NCI-H226 (cell line): ENCODE results near the gene OMP.
A peak's percentile ranks its signal among the peaks of the same experiment; 100 is the strongest.

Source experiments
- DNase-seq: peaks from one replicate; pipeline ENCODE4 v3.0.0-alpha.2; 2015

The OMP gene

DNA sequence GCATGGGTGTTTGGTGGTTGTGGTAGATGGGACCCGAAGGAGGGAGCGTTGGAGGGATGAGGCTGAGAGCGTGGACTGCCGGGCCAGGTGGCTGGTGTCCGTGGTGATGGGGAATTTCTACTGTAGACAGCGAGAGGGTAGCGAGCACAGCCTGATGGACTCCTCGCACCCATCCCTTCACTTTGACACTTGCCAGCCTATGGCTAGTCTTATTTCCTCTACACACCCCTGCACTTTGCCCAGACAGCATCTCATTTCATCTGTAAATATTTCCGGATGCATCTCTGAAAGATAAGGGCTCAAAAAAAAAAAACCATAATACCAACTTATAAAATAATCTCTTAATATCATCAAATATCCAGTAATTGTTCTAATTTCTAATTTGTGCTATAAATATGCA is 5.8 kb downstream of the OMP start:
- DNase-seq: no peak

DNA sequence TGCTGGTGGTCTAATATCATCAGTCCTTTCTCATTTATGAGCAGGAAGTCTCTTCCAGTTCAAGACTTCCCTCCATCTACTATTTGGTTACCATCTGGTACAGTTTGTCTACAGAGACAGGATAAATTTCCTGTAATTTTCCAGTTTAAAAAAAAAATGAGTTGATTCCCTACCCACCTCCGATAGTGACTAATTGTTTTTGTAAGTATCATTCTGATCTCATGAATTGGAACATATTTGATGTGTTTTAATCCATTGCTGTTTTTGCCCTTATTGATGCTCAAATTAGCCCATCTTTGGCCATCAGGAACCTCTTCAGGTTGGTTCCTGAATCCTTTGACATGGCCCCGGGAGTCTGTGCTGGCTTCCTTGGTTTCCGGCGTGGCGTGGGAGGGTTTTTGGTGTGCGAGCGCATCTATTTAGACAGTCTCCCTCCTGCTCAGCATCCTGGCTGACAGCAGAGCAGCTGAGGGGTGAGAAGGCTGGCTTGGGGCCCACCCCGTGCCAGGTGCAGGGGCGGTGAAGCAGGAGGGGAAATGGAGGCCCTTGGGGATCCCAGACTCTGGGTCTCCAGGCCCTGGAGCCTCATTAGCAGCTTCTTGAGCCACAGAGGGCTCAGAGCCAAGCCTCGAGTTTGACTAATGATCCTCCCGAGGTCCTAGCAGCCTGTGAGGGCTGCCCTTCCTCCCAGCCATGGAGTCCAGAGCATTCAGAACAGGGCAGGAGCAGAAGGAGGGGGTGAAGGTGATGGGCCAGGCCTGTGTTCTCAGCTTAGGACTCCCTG is 6.8 kb downstream of the OMP start:
- peak; percentile 58 for DNase-seq

DNA sequence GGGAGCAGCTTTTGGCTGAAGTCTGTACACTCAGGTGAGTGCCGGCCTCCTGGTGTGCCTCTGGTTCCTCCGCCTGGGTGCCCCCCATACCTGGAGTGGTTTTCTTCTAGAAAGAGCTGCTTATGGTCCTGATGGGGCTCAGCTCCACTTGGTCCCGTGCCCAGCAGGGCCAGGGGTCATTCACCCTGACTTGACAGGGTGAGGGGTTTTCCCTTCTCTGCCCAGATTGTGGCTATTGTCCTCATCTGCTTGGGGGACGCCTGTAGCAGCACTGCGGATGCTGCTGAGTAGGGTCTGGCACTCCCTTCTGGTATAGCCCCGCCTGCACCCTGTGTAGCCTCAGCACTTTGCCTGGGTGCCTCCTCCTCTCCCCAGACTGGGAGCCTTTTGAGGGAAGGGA is 8.2 kb downstream of the OMP start:
- no peak for DNase-seq

DNA sequence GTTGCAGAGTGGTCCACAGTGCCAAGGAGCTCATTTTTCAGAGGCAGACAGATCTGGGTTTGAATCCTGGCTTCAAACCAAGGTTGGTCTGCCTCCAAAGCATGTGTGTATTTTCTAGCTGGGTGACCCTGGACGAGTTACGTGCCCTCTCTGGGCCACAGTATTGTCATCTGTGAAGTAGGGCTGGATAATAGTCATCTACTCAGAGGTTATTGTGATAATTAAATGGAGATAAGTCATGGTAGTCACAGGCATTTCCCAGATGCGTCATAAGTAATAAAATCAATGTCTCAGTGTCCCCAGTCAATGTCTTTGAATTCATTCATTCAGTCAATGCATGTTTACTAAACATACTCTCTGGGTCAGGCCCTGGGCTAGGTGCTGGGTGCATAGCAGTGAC is 8.6 kb downstream of the OMP start:
- no peak for DNase-seq

DNA sequence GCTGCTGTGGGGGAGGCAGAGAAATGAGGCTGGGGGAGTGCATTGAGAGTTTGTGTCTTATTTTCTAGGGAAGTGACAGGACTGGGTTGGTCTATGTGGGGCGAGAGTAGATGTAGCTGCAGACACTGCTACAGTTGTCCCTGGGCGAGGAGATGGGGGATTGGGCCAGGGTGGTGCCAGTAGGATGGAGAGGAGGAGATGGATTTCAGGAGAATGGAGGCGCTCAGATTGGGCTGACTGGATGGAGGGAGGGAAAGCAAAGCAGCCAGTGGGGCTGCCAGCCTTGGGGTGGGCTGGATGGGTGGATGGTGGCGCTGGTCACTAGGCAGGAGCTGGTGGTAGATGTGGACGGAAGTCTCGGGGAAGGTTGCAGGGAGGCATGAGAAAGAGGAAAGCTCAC is 9.3 kb downstream of the OMP start:
- DNase-seq: no peak

DNA sequence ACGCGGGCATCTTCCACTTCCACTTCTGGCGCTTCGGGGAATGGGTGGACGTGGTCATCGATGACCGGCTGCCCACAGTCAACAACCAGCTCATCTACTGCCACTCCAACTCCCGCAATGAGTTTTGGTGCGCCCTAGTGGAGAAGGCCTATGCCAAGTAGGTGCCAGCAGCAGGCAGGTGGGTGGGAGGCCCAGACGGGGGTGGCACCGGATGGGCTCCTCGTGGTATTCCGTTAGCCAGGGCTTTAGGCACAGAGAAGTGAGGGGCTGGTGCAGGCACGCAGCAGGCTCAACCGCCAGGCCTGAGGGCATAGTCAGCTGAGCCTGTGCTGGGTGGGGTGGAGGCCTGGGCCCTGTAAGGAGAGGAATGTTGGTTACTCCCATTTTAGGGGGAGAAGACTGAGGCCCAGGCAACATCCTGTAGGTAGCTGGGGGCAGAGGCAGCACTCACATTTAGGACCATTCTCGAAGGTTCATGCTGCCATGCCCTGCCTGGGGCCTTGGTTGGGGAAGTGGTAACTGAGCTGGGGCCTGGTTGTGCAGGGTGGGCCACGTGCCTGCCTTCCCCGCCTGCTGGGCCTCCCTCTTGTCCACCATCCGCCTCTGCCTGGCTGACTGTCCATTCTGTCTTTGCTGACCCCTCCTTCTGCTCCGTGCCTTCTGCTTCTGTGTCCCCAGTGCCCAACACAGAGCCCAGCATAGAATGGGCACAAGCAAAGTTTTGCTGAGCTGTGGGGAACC is 10.2 kb downstream of the OMP start:
- no peak for DNase-seq

DNA sequence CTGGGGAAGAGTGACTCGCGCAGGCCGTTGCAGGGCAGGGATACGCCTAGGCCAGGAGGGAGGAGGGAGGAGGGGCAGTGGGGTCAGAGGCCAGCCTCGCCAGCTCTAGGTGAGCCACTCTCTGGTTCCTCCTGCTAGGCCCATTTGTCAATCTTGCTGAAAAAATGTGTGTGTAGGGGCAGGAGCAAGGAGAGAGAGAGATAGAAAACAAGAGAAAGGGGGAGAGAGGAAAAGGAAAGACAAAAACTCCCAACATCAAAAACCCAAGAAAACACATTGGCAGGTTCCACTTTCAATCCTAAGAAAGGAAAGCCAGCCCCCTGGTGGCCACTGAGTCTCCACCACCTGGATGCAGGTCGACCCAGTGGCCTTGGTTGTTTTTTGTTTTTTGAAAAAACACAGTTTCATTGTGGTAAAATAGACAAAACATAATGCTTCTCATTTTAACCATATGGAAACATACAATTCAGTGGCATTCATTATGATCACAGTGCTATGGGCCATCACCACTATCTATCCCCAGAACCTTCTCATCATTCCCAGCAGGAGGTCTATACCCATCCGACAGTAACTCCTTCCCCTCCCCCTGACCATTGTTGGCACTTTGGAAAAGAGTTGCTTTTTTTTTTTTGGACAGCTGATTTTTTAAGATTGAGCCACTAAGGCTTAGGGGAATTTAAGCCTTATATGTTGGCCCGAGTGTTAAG is 10.9 kb downstream of the OMP start:
- DNase-seq: peak; percentile 26

DNA sequence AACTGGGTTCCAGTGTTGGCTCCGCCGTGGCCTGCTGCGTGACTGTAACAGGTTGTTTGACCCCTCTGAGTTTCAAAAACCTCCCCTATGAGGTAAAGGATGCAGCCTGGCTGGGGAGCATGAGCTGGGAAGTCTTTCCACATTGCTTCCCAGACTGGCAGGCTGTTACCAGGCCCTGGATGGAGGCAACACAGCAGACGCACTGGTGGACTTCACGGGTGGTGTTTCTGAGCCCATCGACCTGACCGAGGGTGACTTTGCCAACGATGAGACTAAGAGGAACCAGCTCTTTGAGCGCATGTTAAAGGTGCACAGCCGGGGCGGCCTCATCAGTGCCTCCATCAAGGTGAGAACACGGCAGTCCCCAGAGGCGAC is 11.4 kb downstream of the OMP start:
- DNase-seq: no peak

DNA sequence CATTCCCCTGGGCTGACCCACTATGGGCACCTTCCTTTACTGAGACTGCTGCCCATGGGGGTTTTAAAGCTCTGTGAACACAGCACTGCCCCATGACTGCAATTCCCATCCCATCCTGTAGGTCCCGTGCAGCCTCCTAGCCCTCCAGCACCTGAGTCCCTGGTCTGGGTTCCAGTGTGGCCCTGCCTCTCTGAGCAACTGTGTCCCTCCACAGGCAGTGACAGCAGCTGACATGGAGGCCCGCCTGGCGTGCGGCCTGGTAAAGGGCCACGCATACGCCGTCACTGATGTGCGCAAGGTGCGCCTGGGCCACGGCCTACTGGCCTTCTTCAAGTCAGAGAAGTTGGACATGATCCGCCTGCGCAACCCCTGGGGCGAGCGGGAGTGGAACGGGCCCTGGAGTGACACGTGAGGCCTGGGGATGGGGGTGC is 12.6 kb downstream of the OMP start:
- no peak for DNase-seq

DNA sequence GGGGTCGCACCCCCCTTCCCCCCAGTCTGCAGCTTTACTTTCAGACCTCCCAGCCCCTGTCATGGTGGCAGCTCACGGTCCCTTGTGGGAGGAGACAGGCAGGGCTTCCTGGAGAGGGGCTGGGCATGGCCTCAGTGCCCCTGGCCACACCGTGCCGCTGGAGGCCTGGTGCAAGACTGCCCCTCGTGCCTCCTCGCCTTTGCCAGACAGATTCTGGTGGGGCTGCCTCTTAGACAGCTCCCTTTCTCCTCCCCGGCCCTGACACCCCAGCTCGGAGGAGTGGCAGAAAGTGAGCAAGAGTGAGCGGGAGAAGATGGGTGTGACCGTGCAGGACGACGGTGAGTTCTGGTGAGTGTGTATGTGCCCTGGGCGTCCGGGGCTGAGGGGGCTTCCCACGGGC is 13.3 kb downstream of the OMP start:
- no peak for DNase-seq

DNA sequence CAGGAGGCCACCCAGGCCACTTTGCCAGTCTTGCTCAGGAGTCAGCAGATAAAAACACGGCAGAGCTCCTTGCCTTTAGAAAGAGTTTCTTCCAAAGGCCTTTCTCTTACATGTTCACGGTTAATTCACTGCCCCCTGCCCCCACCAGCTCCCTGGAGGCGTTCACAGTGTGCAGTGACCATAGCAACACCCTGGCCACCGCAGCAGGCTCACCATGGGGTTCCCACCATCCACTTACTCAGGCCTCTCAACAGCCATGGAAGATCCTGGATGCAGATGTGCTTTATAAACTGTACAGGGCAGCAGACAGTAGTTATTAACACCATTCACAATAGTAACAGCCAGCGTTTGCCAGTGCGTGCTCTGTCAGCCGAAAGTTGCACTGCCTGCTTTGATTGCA is 14.9 kb downstream of the OMP start:
- no peak for DNase-seq

DNA sequence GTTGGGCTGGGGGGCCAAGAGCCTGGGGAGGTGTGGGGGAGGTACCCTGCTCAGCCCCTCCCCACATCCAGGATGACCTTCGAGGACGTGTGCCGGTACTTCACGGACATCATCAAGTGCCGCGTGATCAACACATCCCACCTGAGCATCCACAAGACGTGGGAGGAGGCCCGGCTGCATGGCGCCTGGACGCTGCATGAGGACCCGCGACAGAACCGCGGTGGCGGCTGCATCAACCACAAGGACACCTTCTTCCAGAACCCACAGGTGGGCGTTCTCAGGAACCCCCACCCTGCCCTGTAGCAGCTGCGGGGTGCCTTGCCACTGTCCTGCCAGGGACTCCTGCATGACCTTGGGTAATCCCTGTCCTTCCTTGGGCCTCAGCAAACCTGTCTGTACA is 15.4 kb downstream of the OMP start:
- no peak for DNase-seq

DNA sequence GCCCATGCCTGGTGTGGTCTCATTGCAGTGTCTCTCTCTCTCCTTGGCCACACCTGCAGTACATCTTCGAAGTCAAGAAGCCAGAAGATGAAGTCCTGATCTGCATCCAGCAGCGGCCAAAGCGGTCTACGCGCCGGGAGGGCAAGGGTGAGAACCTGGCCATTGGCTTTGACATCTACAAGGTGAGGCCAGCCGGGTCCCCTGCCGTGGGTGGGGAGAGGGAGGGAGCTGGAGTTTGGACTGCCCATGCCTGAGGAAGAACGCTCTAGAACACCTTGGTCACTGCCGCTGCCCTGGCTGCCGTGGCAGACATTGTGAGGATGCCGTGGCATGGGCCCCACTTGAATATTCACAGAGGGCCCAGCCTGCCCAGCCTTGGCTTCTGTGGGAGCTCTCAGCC is 16.3 kb downstream of the OMP start:
- DNase-seq: no peak

DNA sequence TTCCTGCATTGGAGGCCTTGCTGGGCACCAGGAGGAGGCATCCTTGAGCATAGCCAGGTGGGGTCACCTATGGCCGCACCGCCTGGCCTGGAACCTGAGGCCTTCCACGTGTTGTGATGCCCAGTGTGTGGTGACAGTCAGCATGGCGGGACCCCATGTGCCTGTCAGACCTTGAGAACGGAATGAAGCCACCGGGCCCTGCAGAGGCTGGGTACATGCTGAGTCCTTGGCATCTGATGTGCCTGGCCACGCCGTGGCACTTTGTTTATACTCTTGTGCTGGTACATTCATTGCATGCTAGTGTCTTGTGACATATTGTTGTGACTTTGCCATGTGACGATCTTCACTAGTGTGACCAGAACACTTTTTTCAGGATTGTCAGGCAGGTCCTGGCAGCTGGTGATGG is 16.9 kb downstream of the OMP start:
- DNase-seq: no peak

DNA sequence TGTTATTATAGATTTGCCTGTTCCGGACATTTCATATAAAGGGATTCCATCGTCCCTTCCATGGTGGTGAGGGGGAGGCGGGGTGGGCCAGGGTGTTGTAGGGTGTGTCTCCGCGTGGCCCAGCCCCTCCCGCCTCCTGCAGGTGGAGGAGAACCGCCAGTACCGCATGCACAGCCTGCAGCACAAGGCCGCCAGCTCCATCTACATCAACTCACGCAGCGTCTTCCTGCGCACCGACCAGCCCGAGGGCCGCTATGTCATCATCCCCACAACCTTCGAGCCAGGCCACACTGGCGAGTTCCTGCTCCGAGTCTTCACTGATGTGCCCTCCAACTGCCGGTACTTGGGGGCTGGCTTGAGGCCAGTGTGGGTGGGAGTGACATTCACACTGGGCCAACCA is 17.9 kb downstream of the OMP start:
- DNase-seq: no peak

DNA sequence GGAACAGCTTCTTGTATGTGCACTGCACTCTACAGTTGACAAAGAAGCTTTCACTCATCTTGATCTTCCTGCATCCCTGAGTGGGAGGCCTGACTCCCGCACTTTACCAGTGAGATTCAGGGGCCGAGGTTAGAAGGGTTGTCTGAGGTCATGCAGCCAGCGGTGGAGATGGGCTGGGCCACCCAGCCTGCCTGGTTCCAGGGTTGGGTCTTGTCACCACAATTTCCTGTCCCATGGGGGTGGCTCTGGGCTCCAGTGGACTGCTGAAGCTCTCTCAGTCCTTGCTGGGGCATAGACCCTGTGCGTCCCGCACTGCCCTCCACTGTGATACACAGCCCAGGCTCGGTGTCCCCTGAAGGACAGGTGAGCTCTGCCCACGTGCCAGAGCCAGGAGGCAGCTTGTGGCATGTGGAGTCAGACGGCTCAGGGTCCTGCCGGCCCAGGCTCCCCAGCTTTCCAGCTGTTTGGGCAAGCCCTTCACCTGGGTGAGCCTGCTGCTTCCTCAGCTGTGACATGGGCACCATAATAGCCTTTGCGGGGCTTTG is 18.5 kb downstream of the OMP start:
- no peak for DNase-seq

DNA sequence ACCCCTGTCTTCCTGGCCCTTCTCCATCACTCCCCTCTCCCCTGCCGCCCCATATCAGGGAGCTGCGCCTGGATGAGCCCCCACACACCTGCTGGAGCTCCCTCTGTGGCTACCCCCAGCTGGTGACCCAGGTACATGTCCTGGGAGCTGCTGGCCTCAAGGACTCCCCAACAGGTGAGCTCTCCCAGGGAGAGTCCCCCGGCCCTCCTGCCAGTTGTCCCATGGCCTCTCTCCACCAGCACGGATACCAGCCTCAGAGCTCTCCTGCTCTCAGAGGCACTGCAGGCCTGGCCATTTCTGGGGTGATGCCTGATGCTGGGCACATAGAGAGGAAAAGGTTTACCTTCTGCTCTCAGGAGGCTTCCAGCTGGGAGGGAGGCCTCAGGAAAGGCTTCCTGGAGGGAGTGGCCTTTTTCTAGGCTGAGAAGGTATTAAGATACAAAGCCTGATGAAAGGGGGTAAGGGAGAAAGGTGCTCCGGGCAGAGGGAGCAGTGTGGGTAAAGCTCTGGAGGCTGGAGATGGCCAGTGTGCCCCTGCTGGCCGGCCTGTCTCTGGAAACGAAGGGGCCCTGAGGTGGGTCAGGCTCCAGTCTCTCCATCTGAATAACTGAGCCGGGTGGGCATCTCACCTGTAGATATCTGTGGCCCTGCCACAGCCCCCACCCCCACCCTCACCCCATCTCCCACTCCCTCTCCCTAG is 19.4 kb downstream of the OMP start:
- no peak for DNase-seq

DNA sequence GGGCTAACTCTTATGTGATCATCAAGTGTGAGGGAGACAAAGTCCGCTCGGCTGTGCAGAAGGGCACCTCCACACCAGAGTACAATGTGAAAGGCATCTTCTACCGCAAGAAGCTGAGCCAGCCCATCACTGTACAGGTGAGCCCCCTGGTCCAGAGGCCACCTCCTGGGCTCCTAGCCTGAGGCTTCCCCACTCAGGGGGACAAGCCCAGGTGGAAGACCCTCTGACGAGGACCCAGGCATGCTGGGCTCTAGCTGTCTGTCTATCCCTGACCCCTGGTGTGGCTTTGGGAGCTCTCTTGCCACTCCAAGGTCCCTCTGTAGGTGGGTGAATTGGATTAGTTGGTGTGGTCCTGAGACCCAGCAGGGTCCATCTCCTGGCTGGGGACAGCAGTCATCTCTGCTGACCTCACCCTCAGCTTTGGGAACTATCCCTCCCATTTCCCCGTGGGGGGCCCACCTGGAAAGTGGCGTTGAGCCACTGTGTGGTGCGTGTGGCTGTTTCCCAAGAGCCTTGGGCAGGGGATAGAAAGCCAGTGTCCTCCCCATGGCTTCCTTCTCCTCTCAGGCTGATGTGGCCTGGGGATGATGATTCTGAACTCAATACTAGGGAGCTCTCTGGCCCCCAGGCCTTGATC is 20.1 kb downstream of the OMP start:
- DNase-seq: no peak

DNA sequence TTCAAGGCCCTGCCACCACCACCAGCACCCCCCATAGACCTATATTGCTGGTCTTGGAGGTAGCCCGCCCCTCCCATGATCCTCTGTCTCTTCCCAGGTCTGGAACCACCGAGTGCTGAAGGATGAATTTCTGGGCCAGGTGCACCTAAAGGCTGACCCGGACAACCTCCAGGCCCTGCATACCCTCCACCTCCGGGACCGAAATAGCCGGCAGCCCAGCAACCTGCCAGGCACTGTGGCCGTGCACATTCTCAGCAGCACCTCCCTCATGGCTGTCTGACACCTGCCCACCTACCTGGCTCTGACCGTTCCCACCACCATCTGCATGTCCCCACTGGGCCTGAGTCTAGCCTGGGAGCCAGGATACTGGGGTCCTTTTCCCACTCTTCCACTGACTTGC is 21.0 kb downstream of the OMP start:
- no peak for DNase-seq

DNA sequence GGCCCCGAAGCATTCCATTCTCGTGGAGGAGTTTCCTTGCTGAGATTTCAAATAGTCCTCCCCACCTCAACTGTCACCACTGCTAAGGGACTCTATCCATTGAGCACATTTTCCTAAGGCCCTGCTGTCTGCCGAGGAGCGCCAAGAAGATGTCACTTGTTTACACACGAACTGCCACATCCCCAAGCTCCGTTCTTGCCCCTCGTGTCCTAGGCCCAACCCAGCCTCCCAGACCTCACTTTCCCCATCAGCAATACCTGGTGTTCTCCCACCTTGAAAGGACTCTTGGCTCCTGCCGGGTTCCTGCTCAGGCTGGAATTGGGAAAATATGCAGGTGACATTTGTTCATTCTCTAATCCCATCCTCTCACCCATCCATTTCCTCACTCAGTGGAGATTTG is 21.4 kb downstream of the OMP start:
- no peak for DNase-seq

DNA sequence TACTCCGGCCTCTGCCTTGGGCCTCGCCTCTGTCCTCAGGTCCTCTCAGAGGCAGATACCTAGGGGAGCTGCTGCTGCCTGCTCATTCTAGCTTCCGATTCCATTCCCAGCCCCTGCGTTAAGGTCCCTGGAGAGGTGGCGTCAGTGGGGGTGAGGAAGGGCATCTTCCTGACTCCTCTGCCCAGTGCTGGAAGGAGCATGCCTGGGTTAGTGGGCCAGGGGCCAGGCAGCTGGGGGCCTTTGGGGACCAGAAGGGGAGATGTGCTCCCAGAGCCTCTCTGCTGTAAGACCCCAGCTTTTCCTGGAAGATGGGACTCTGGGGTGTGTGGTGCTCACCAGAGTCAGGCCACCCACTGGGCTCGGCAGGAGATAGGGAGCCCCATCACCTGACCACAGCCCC is 21.8 kb downstream of the OMP start:
- DNase-seq: no peak

DNA sequence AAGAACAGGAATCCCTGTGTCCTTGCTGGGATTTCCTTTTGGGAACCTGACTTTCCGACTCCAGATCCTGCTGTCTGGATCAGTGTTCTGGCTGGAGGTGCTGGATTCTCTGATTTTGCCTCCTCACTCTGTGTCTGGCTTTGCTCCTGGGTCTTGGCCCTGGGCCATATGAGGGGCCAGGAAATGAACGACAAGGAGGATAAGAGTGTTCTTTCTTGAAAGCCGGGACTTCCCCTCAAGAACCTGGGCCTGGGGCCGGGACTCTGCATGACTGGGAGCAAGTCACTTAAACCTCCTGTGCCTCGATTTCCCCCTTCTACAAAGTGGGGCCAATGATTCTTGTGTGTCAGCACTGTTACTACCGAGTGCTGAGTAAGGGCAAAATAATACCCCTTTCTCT is 22.6 kb downstream of the OMP start:
- no peak for DNase-seq

DNA sequence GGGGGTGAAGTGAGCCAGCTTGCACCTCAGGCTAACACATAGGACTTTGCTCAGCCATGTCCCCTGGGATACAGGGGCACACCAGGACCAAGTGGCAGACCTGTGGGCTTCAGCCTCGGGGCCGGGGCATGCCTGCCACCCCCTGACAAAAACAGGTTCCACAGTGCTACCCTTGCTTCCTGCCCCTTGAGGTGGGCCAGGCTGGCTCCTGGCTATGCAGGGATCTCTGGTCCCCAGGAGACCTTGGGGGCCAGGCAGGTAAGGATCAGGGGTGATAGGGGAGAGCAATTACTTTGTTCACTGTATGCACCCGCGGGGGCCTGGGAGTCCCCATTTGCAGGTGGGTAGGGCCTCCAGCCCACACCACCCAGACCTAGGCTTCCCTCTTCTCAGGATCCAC is 23.1 kb downstream of the OMP start:
- no peak for DNase-seq
